Body of pancreas (tissue), 4 donors: ENCODE measurements around the gene SRSF4. TPM values are rescaled to one million over a fixed set of nuclear protein-coding genes. Genes with fewer than 3 reads are reported as not detected.

Experiments
- ATAC-seq: fragments of 150-250 bp; one replicate; pipeline ENCODE4 v1.9.1; 2016
- DNase-seq, 4 donors: peaks; one replicate each; pipeline ENCODE4 v3.0.0-alpha.2; 2019
- H3K27ac ChIP-seq, 4 donors: fragments of 200-600 bp; sonication (generic); 1 replicate in 3 of 4; 2 replicates in 1 of 4; pipeline versions ENCODE4 v1.5.1 to v1.6.1; 2016 to 2019; ENCODE audit warnings: mild to moderate bottlenecking in 1 of 4, mixed read lengths in 1 of 4, moderate library complexity in 1 of 4
- H3K27me3 ChIP-seq, 2 donors: fragments of 200-600 bp; sonication (generic); one replicate each; pipeline ENCODE4 v1.6.0; 2016; ENCODE audit warnings: mild to moderate bottlenecking in 1 of 2
- H3K36me3 ChIP-seq, 2 donors: fragments of 200-600 bp; sonication (generic); replicated peaks in 1 of 2; 2 replicates each; pipeline ENCODE4 v1.5.1; 2016; ENCODE audit warnings: low read depth in 2 of 2; ENCODE audit not compliant: insufficient read depth in 1 of 2
- H3K4me1 ChIP-seq: fragments of 200-600 bp; sonication (generic); one replicate; pipeline ENCODE4 v1.6.0; 2016
- H3K4me3 ChIP-seq, 2 donors: fragments of 200-600 bp; sonication (generic); 1 replicate in 1 of 2; 2 replicates in 1 of 2; pipeline ENCODE4 v1.5.1; 2016 to 2019
- H3K9me3 ChIP-seq, 3 donors: fragments of 200-600 bp; sonication (generic); 1 replicate in 2 of 3; 2 replicates in 1 of 3; pipeline ENCODE4 v1.5.1; 2016
- CTCF ChIP-seq, 7 experiments: fragments of 450-650 bp in 4 of 7; fragments of 200-600 bp in 3 of 7; sonication (generic) in 3 of 7; IDR thresholded peaks; one replicate each; pipeline ENCODE4 v1.5.1; 2016 to 2019; ENCODE audit warnings: antibody characterized with exemption in 7 of 7
- POLR2A ChIP-seq, 3 donors: fragments of 450-650 bp; IDR thresholded peaks; one replicate each; pipeline ENCODE4 v1.6.1; 2016; ENCODE audit warnings: antibody characterized with exemption in 3 of 3, mild to moderate bottlenecking in 2 of 3
- WGBS, 2 donors: methylation state at CpG; one replicate each; pipeline ENCODE4 v1.1.5; 2017; 5-methylcytosine and 5-hydroxymethylcytosine counted together
- intact Hi-C: fragments of 100-400 bp; cut with DNase I; formaldehyde crosslinking; loops from one replicate; pipeline ENCODE4 v1.15.1; 2023
- total RNA-seq, 2 donors: library from RNA; depleted of rRNA; stranded (reverse); fragments of >200 nt; gene quantifications; one replicate each; pipeline ENCODE4 v1.1.0, GENCODE V29; 2016

The SRSF4 gene
- total RNA-seq, 2 donors from 2014 or later, result 50.3 to 58.3 TPM

- TF ChIP-seq POLR2A (IDR thresholded peaks at IDR 0.05), result no peak
- no peak for TF ChIP-seq CTCF (IDR thresholded peaks at IDR 0.05)
- intact Hi-C loops, result no loop called here
- no peak for DNase-seq
- peaks cover 50% of the 10 kb centered on the region for H3K4me1 ChIP-seq
- 93 to 95% methylated on average over 7 to 8 of the region's 8 CpGs for WGBS, 2 donors
- no peaks in the 10 kb centered on the region for H3K9me3 ChIP-seq
- H3K4me3 ChIP-seq, result no peak overlapping the region
- H3K36me3 ChIP-seq, result peaks cover 0 to 3% of the 10 kb centered on the region in 2 donors
- H3K27ac ChIP-seq, result no peak overlapping the region
- no peaks in the 10 kb centered on the region for H3K27me3 ChIP-seq
- ATAC-seq, result no peak
Measured at GRCh38 chr1:29172415-29172939, 9.2 kb downstream of the SRSF4 start.

- H3K36me3 ChIP-seq, result peaks cover 0 to 3% of the 10 kb centered on the region in 2 donors
- H3K9me3 ChIP-seq, result no peaks in the 10 kb centered on the region
- H3K4me3 ChIP-seq, result no peak overlapping the region
- intact Hi-C loops, result no loop called here
- H3K27me3 ChIP-seq, result no peaks in the 10 kb centered on the region
- WGBS, 2 donors, result 85 to 92% methylated on average over 5 of the region's 5 CpGs
- DNase-seq, result no peak
- peaks cover 42% of the 10 kb centered on the region for H3K4me1 ChIP-seq
- TF ChIP-seq POLR2A (IDR thresholded peaks at IDR 0.05) (no peak), CTCF (IDR thresholded peaks at IDR 0.05) (no peak)
- H3K27ac ChIP-seq, result no peak overlapping the region
- ATAC-seq, result no peak
Measured at GRCh38 chr1:29171521-29171920, 10.2 kb downstream of the SRSF4 start.

- Histone ChIP-seq H3K27me3 (no peaks in the 10 kb centered on the region), H3K36me3 (peaks cover 0 to 3% of the 10 kb centered on the region in 2 donors), H3K9me3 (no peaks in the 10 kb centered on the region), H3K4me3 (no peak overlapping the region), H3K27ac (no peak overlapping the region), H3K4me1 (peaks cover 40% of the 10 kb centered on the region)
- intact Hi-C loops, result no loop called here
- DNase-seq, result no peak
- WGBS, 2 donors, result 32 to 35% methylated on average over 3 of the region's 3 CpGs
- ATAC-seq, result no peak
- TF ChIP-seq CTCF (IDR thresholded peaks at IDR 0.05), result no peak
- no peak for TF ChIP-seq POLR2A (IDR thresholded peaks at IDR 0.05)
Measured at GRCh38 chr1:29171089-29171488, 10.6 kb downstream of the SRSF4 start.

- TF ChIP-seq CTCF (IDR thresholded peaks at IDR 0.05) (no peak), POLR2A (IDR thresholded peaks at IDR 0.05) (no peak)
- DNase-seq (no peak), ATAC-seq (no peak)
- 65 to 72% methylated on average over 3 of the region's 3 CpGs for WGBS, 2 donors
- Histone ChIP-seq H3K27me3 (no peaks in the 10 kb centered on the region), H3K36me3 (peaks cover 0 to 4% of the 10 kb centered on the region in 2 donors), H3K27ac (no peak overlapping the region), H3K4me3 (no peak overlapping the region), H3K4me1 (peaks cover 37% of the 10 kb centered on the region), H3K9me3 (no peaks in the 10 kb centered on the region)
- intact Hi-C loops, result no loop called here
Measured at GRCh38 chr1:29169976-29170375, 11.7 kb downstream of the SRSF4 start.

- peaks cover 0 to 6% of the 10 kb centered on the region in 2 donors for H3K36me3 ChIP-seq
Measured at GRCh38 chr1:29167904-29168303, 13.8 kb downstream of the SRSF4 start.

More at GRCh38 chr1:29167904-29168303, 13.8 kb downstream of the SRSF4 start:
- TF ChIP-seq POLR2A (IDR thresholded peaks at IDR 0.05) (no peak), CTCF (IDR thresholded peaks at IDR 0.05) (no peak)
- intact Hi-C loops, result no loop called here
- Histone ChIP-seq H3K4me3 (no peak overlapping the region), H3K4me1 (peaks cover 37% of the 10 kb centered on the region), H3K9me3 (no peaks in the 10 kb centered on the region), H3K27ac (no peak overlapping the region), H3K27me3 (no peaks in the 10 kb centered on the region)
- WGBS, 2 donors, result 96 to 98% methylated on average over 9 of the region's 9 CpGs
- no peak for DNase-seq
- ATAC-seq, result no peak
